Measurements from ENCODE around the gene OPRL1. TPM values are rescaled to one million over a fixed set of nuclear protein-coding genes. Genes with fewer than 3 reads are reported as not detected.
A peak's percentile ranks its signal among the peaks of the same experiment; 100 is the strongest.

OPRL1 gene
- polyA plus RNA-seq, 1 donor from 2014 or later, result 3.7 TPM

- H3K27ac Mint-ChIP-seq, result peak overlapping the region in 1 of 3 donors; percentile 56
- peak overlapping the region in 2 of 4 donors; percentile 26 to 39 for H3K4me3 Mint-ChIP-seq
- H3K27me3 Mint-ChIP-seq, result peaks cover 2% of the 10 kb centered on the region
- peaks cover 1% of the 10 kb centered on the region for H3K36me3 Mint-ChIP-seq
- H3K9me3 Mint-ChIP-seq, result no peaks in the 10 kb centered on the region
- peaks cover 10 to 25% (median 21%) of the 10 kb centered on the region in 3 donors for H3K4me1 Mint-ChIP-seq
Observed at GRCh38 chr20:64070244-64070993, 9.5 kb upstream of the OPRL1 start.

DNA sequence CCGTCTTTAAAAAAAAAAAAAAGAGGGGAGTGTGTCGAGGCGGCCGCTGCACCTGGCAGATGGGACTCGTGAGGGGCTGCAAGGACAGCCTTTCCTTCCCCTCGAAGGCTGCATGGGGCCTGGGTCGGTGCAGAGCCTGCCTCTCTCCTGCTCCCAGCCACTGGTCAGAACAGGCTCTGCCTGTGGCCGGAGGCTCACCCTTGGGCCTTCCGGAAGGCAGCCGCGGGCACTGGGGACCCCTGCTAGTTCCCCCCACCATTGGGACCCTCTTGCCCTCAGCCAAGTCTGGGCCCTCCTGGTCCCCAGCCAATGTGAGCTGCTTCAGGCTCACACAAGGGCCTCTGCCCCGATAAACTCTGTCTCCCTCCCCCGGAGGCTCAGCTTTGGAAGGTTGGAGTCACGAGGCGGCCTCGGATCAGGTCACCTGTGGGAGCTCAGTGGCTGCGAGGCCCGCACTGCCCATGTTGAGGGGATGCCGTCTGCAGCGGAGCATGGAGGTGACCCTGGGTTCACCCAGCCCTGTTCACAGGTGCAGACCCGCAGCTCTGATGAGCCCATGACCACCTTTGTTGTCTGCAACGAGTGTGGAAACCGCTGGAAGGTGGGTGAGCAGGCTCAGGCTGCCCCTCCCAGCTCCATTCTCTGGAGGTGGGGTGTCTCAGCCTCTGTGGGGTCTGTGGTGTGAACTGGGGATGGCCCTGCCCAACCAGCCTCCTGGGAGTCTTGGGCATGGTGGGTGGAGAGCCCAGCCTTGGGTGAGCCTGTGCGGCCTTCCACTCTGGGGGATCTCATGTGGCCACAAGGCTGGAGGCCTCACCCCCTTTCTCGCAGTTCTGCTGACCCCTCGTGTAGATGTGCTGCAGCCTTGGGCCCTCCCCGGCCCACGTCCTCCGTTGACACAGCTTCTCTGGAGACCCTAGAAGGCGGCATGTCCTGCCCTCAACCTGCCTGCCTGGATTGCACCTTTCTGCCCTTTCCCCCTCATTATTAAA, 8.2 kb upstream of the OPRL1 start:
- Mint-ChIP-seq H3K4me1 (peaks cover 0 to 14% (median 13%) of the 10 kb centered on the region in 3 donors), H3K9me3 (no peaks in the 10 kb centered on the region), H3K4me3 (peak overlapping the region in 2 of 4 donors; percentile 48 to 55), H3K27ac (peak overlapping the region in 2 of 3 donors; percentile 39 to 82), H3K36me3 (no peaks in the 10 kb centered on the region), H3K27me3 (no peaks in the 10 kb centered on the region)

- peaks cover under 1 to 13% (median 11%) of the 10 kb centered on the region in 3 donors for H3K4me1 Mint-ChIP-seq
- no peaks in the 10 kb centered on the region for H3K27me3 Mint-ChIP-seq
- peak overlapping the region in 3 of 4 donors; percentile 33 to 68 (median 55) for H3K4me3 Mint-ChIP-seq
- peaks cover under 1% of the 10 kb centered on the region for H3K36me3 Mint-ChIP-seq
- H3K27ac Mint-ChIP-seq, result peak overlapping the region in 1 of 3 donors; percentile 82
- no peaks in the 10 kb centered on the region for H3K9me3 Mint-ChIP-seq
Observed at GRCh38 chr20:64072498-64073063, 7.3 kb upstream of the OPRL1 start.

DNA sequence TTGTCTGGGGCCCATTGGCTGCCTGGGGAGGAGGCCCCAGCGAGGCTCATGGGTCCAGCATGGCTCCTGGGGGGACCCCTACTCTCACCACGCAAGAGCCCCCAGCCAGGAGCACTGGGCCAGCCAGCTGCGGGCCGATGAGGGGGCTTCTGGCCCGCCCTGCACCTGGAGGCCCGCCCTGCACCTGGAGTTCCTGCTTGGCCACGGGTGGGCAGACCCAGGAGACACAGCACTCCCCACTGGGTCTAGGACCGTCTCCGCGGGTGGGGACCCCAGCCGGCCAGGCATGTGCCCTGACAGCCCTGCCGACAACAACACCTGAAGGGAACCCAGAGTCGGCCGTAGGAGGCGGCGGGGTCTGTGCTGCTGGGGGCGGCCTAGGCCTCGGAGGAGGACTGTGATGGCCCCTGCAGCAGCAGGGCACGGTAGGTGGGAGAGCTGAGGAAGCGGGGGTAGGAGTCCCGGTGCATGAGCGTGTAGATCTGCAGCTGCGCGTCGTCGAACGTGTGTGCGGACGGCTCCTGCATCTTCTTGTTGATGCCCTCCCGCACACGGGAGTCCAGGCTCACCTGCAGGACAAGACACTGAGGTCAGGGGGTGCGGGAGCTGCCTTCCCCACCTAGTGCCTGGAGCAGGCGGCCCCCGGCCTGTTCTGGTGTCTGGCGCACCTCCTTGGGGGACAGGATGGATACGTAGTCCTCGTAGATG, 6.3 kb upstream of the OPRL1 start:
- peaks cover 5 to 14% (median 11%) of the 10 kb centered on the region in 3 donors for H3K4me1 Mint-ChIP-seq
- peaks cover 4% of the 10 kb centered on the region for H3K36me3 Mint-ChIP-seq
- no peaks in the 10 kb centered on the region for H3K27me3 Mint-ChIP-seq
- peak overlapping the region in 2 of 3 donors; percentile 31 to 82 for H3K27ac Mint-ChIP-seq
- peak overlapping the region in 2 of 4 donors; percentile 68 to 71 for H3K4me3 Mint-ChIP-seq
- H3K9me3 Mint-ChIP-seq, result no peaks in the 10 kb centered on the region

- Mint-ChIP-seq H3K4me1 (peaks cover 5 to 12% (median 10%) of the 10 kb centered on the region in 3 donors), H3K27ac (peak overlapping the region in 1 of 3 donors; percentile 31)
Observed at GRCh38 chr20:64074184-64074789, 5.6 kb upstream of the OPRL1 start.

DNA sequence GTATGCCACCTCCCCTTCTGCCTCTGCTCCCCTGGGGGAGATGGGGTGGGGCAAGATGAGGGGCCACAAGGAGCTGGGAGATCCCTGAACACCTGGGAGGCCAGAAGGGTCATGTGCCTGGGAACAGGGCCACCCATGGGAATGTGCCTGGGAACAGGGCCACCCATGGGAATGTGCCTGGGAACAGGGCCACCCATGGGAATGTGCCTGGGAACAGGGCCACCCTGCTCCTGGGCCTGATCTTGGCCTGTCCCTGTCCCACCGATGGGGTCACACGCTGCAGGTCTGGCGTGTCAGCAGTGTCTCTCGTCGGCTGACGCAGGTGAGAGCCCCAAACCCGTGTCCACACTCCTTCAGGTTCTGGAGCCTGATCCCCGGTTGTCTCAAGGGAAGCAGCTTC, 4.9 kb upstream of the OPRL1 start:
- H3K4me1 Mint-ChIP-seq, result peaks cover 5 to 12% (median 10%) of the 10 kb centered on the region in 3 donors
- H3K27me3 Mint-ChIP-seq, result no peaks in the 10 kb centered on the region
- H3K9me3 Mint-ChIP-seq, result no peaks in the 10 kb centered on the region
- peak overlapping the region in 1 of 3 donors; percentile 13 for H3K27ac Mint-ChIP-seq
- H3K4me3 Mint-ChIP-seq, result peak overlapping the region in 1 of 4 donors; percentile 53
- H3K36me3 Mint-ChIP-seq, result peaks cover 4% of the 10 kb centered on the region

More at GRCh38 chr20:64074184-64074789, 5.6 kb upstream of the OPRL1 start:
- Mint-ChIP-seq H3K27me3 (no peaks in the 10 kb centered on the region), H3K9me3 (no peaks in the 10 kb centered on the region), H3K36me3 (peaks cover 4% of the 10 kb centered on the region), H3K4me3 (peak overlapping the region in 1 of 4 donors; percentile 71)

DNA sequence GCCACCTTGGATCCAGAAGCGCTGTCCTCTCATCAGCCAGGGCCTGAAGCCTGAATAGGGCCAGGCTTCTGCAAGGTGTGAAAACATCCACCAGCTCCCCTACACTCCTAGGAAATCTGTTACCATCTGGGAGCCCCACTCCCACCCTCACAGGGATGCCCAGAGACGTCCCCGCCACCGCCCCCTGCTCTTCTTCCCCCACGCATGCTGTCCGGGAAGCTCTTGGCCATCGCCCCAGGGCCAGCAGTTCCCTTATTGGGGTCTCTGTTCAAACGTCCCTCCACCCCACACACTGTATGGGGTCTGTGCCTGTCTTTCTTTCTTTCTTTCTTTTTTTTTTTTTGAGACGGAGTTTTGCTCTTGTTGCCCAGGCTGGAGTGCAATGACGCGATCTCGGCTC, 4.3 kb upstream of the OPRL1 start:
- Mint-ChIP-seq H3K4me3 (peak overlapping the region in 3 of 4 donors; percentile 53 to 83 (median 76)), H3K9me3 (no peaks in the 10 kb centered on the region), H3K4me1 (peaks cover 5 to 12% (median 9%) of the 10 kb centered on the region in 3 donors), H3K36me3 (peaks cover 4% of the 10 kb centered on the region), H3K27ac (peak overlapping the region in 2 of 3 donors; percentile 13 to 46), H3K27me3 (no peaks in the 10 kb centered on the region)

DNA sequence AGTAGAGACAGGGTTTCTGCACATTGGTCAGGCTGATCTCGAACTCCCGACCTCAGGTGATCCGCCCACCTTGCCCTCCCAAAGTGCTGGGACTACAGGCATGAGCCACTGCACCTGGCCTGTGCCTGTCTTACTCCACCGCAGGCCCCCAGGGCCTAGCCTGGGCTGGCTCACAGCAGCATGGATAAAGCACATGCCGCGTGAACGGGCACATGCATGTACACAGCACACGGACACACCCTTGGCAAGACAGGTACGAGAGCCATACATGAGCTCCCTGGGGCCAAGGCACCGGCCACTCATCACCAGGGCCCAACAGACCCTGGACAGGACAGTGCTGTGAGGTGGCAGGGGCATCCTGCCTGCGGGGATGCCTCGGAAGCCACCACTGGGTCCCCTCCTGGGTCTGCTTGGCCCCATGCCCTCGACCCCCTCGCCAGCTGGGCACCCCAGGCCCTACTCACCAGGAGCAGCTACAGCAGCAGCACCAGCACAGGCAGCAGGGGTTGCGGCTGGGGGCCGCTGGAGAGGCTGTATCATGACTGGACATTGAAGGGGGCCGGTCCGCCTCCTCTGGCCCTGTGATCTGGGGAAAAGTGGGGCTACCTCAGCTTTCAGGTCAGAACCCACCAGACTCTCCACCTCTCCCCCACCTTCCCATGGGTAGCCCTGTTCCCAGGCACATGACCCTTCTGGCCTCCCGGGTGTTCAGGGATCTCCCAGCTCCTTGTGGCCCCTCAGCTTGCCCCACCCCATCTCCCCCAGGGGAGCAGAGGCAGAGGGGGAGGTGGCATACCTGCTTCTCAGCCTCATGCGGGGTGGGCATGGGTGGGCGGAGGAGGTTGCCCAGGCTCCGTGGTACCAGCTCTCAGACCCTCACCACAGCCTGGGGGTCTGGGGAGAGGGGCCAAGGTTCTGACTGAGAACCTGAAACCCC, 3.6 kb upstream of the OPRL1 start:
- Mint-ChIP-seq H3K4me3 (peak overlapping the region; percentile 44 to 97 (median 94)), H3K27ac (peak overlapping the region in 2 of 3 donors; percentile 96), H3K9me3 (no peaks in the 10 kb centered on the region), H3K4me1 (peaks cover 5 to 14% (median 7%) of the 10 kb centered on the region in 3 donors), H3K27me3 (no peaks in the 10 kb centered on the region), H3K36me3 (peaks cover 4% of the 10 kb centered on the region)

GRCh38 chr20:64077094-64077493, 2.8 kb upstream of the OPRL1 start:
- H3K9me3 Mint-ChIP-seq, result no peaks in the 10 kb centered on the region
- H3K27ac Mint-ChIP-seq, result peak overlapping the region; percentile 61 to 96 (median 96)
- peak overlapping the region; percentile 90 to 97 (median 94) for H3K4me3 Mint-ChIP-seq
- peaks cover 8 to 12% (median 11%) of the 10 kb centered on the region in 3 donors for H3K4me1 Mint-ChIP-seq
- peaks cover 4% of the 10 kb centered on the region for H3K36me3 Mint-ChIP-seq
- no peaks in the 10 kb centered on the region for H3K27me3 Mint-ChIP-seq

DNA sequence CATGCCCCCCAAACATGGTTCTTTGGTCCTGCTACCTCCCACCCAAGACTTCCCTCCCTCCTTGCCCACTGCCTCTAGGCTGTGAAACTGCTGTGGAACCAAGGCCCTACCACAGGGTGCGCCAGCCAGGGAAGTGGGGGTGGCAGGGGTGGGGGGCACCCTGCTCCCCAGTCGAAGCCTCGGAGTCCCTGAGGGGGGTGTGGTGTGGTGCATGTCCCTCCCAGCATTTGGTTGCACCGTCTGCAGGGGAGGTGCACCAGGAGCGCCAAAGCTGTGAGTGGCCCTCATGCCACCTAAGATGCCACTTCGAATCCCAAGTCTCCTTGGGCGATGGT, 2.4 kb upstream of the OPRL1 start:
- H3K4me1 Mint-ChIP-seq, result peaks cover 7 to 11% (median 10%) of the 10 kb centered on the region in 3 donors
- H3K4me3 Mint-ChIP-seq, result peak overlapping the region; percentile 90 to 97 (median 94)
- peak overlapping the region; percentile 95 to 96 (median 96) for H3K27ac Mint-ChIP-seq
- H3K36me3 Mint-ChIP-seq, result peaks cover 4% of the 10 kb centered on the region
- no peaks in the 10 kb centered on the region for H3K9me3 Mint-ChIP-seq
- no peaks in the 10 kb centered on the region for H3K27me3 Mint-ChIP-seq

GRCh38 chr20:64077876-64078551, 1.9 kb upstream of the OPRL1 start:
- H3K27me3 Mint-ChIP-seq, result no peaks in the 10 kb centered on the region
- peaks cover 10 to 11% (median 10%) of the 10 kb centered on the region in 3 donors for H3K4me1 Mint-ChIP-seq

DNA sequence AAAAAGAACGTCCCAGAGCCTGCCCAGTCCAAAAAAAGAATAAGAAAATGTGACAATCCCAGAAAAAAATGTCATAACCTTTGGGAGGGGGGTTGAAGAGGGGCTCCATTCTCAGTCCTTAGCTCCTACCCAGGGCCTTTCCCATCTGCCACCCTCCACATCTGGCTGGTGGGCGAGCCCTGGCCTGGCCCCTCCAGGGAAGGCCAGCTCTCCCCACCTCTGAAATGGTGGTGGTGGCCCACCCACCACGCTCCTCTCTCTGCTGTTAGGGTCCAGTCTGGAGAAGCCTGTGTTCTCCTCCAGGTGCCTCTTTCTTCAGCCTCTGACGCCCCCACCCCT, 979 bp upstream of the OPRL1 start:
- H3K27me3 Mint-ChIP-seq, result no peaks in the 10 kb centered on the region
- H3K27ac Mint-ChIP-seq, result peak overlapping the region; percentile 91 to 96 (median 95)
- peak overlapping the region; percentile 90 to 97 (median 94) for H3K4me3 Mint-ChIP-seq
- peaks cover 4% of the 10 kb centered on the region for H3K36me3 Mint-ChIP-seq
- no peaks in the 10 kb centered on the region for H3K9me3 Mint-ChIP-seq
- H3K4me1 Mint-ChIP-seq, result peaks cover 10 to 11% (median 11%) of the 10 kb centered on the region in 3 donors

More at GRCh38 chr20:64077876-64078551, 1.9 kb upstream of the OPRL1 start:
- Mint-ChIP-seq H3K27ac (peak overlapping the region; percentile 95 to 96 (median 96)), H3K9me3 (no peaks in the 10 kb centered on the region), H3K4me3 (peak overlapping the region; percentile 90 to 97 (median 94)), H3K36me3 (peaks cover 4% of the 10 kb centered on the region)
